Stimulated activated naive CD8-positive, alpha-beta T cell treated with anti-CD3 and anti-CD28 coated beads, Interleukin-15, Interleukin-2, amounts not matched to agents 100 ng/mL and 50 ng/mL, for 24 hours (primary cell): ENCODE data around the gene YY1.

ENCODE experiments used
- H3K27ac Mint-ChIP-seq: one replicate; pipeline ENCODE4 v1.8.0; 2021; ENCODE audit warnings: mild to moderate bottlenecking, mixed read lengths
- H3K27me3 Mint-ChIP-seq: one replicate; pipeline ENCODE4 v1.8.0; 2021; ENCODE audit warnings: mixed read lengths
- H3K36me3 Mint-ChIP-seq: one replicate; pipeline ENCODE4 v1.8.0; 2021; ENCODE audit warnings: low read depth, mixed read lengths
- H3K4me1 Mint-ChIP-seq: one replicate; pipeline ENCODE4 v1.8.0; 2021; ENCODE audit warnings: low read depth, mixed read lengths
- H3K4me3 Mint-ChIP-seq: one replicate; pipeline ENCODE4 v1.8.0; 2021; ENCODE audit warnings: mild to moderate bottlenecking, mixed read lengths
- H3K9me3 Mint-ChIP-seq: one replicate; pipeline ENCODE4 v1.8.0; 2021; ENCODE audit warnings: mixed read lengths

YY1 gene

GRCh38 chr14:100252684-100253083, 13.7 kb downstream of the YY1 start:
- Mint-ChIP-seq H3K4me3 (no peak overlapping the region), H3K36me3 (peaks cover 35% of the 10 kb centered on the region), H3K27ac (no peak overlapping the region), H3K4me1 (peaks cover 71% of the 10 kb centered on the region), H3K9me3 (no peaks in the 10 kb centered on the region), H3K27me3 (no peaks in the 10 kb centered on the region)

DNA sequence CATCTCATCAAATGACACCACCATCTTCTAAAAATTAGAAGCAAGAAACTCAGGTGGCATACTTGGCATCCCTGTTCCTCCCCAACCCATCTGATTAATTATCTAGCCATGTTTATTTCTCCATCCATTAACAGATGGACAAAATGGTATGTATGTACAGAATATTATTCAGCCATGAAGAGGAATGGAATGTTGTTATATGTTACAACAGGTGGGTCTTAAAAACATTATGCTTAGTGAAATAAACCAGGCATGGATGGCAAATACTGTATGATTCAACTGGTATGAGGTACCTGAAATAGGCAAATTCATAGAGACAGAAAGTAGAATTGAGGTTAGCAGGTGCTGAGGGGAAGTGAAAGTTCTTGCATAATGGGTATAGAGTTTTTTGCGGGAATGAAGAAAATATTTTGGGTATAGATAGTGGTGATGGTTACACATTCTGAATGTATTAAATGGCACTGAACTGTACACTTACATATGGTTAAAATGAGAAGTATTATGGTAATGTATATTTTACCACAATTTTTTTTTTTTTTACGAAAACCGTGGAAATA, 17.5 kb downstream of the YY1 start:
- Mint-ChIP-seq H3K36me3 (peaks cover 30% of the 10 kb centered on the region), H3K27me3 (no peaks in the 10 kb centered on the region), H3K27ac (peak overlapping the region; percentile 46), H3K9me3 (no peaks in the 10 kb centered on the region), H3K4me3 (peak overlapping the region; percentile 14), H3K4me1 (peaks cover 83% of the 10 kb centered on the region)

GRCh38 chr14:100261621-100262020, 22.7 kb downstream of the YY1 start:
- H3K4me3 Mint-ChIP-seq: peak overlapping the region; percentile 10
- peaks cover 93% of the 10 kb centered on the region for H3K4me1 Mint-ChIP-seq
- H3K27ac Mint-ChIP-seq: peak overlapping the region; percentile 61
- peaks cover 60% of the 10 kb centered on the region for H3K36me3 Mint-ChIP-seq
- H3K9me3 Mint-ChIP-seq: no peaks in the 10 kb centered on the region
- H3K27me3 Mint-ChIP-seq: no peaks in the 10 kb centered on the region

- Mint-ChIP-seq H3K36me3 (peaks cover 57% of the 10 kb centered on the region), H3K27ac (no peak overlapping the region), H3K4me3 (no peak overlapping the region)
These were observed 23.6 kb downstream of the YY1 start for GRCh38 chr14:100262545-100262944.

GRCh38 chr14:100263141-100263540, 24.2 kb downstream of the YY1 start:
- Mint-ChIP-seq H3K27ac (no peak overlapping the region), H3K36me3 (peaks cover 57% of the 10 kb centered on the region), H3K4me1 (peaks cover 91% of the 10 kb centered on the region)

More at GRCh38 chr14:100262545-100262944, 23.6 kb downstream of the YY1 start:
- Mint-ChIP-seq H3K9me3 (no peaks in the 10 kb centered on the region), H3K27me3 (no peaks in the 10 kb centered on the region), H3K4me1 (peaks cover 91% of the 10 kb centered on the region)

GRCh38 chr14:100267990-100268389, 29.0 kb downstream of the YY1 start:
- H3K4me1 Mint-ChIP-seq: peaks cover 70% of the 10 kb centered on the region
- H3K36me3 Mint-ChIP-seq: peaks cover 44% of the 10 kb centered on the region

More at GRCh38 chr14:100263141-100263540, 24.2 kb downstream of the YY1 start:
- H3K9me3 Mint-ChIP-seq: no peaks in the 10 kb centered on the region
- no peak overlapping the region for H3K4me3 Mint-ChIP-seq
- H3K27me3 Mint-ChIP-seq: no peaks in the 10 kb centered on the region

GRCh38 chr14:100268591-100269207, 29.8 kb downstream of the YY1 start:
- H3K4me1 Mint-ChIP-seq: peaks cover 67% of the 10 kb centered on the region
- H3K27me3 Mint-ChIP-seq: no peaks in the 10 kb centered on the region
- no peak overlapping the region for H3K4me3 Mint-ChIP-seq
- H3K27ac Mint-ChIP-seq: no peak overlapping the region
- H3K36me3 Mint-ChIP-seq: peaks cover 37% of the 10 kb centered on the region
- H3K9me3 Mint-ChIP-seq: no peaks in the 10 kb centered on the region

More at GRCh38 chr14:100267990-100268389, 29.0 kb downstream of the YY1 start:
- no peaks in the 10 kb centered on the region for H3K9me3 Mint-ChIP-seq
- H3K27ac Mint-ChIP-seq: no peak overlapping the region
- no peak overlapping the region for H3K4me3 Mint-ChIP-seq
- H3K27me3 Mint-ChIP-seq: no peaks in the 10 kb centered on the region

- Mint-ChIP-seq H3K4me1 (peaks cover 62% of the 10 kb centered on the region), H3K4me3 (no peak overlapping the region), H3K27me3 (no peaks in the 10 kb centered on the region), H3K27ac (no peak overlapping the region), H3K36me3 (peaks cover 35% of the 10 kb centered on the region), H3K9me3 (no peaks in the 10 kb centered on the region)
These were observed 32.4 kb downstream of the YY1 start for GRCh38 chr14:100271247-100271939.

GRCh38 chr14:100274250-100274649, 35.3 kb downstream of the YY1 start:
- peaks cover 59% of the 10 kb centered on the region for H3K4me1 Mint-ChIP-seq

DNA sequence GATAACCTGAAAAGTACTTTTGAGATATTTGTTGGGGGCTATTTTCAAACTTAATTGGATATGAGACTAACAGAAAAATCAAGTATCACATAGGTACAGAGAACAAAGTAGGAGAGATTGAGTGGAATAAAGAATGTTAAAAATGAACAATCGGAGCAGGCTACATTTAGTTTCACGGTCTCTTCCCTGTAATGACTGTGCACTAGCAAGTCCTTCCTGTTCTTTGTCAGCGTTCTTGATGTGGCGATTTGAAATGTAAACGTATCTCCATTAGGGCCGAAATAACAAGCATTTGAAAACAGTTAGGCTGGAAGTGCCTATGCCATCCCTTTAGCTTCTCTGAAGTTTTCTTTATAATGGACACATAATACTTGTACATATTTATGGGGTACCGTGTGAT, 36.3 kb downstream of the YY1 start:
- Mint-ChIP-seq H3K27ac (peak overlapping the region; percentile 56), H3K4me1 (peaks cover 65% of the 10 kb centered on the region), H3K36me3 (peaks cover 39% of the 10 kb centered on the region), H3K27me3 (no peaks in the 10 kb centered on the region), H3K4me3 (no peak overlapping the region), H3K9me3 (no peaks in the 10 kb centered on the region)

More at GRCh38 chr14:100274250-100274649, 35.3 kb downstream of the YY1 start:
- H3K9me3 Mint-ChIP-seq: no peaks in the 10 kb centered on the region
- peaks cover 35% of the 10 kb centered on the region for H3K36me3 Mint-ChIP-seq
- no peaks in the 10 kb centered on the region for H3K27me3 Mint-ChIP-seq
- H3K27ac Mint-ChIP-seq: peak overlapping the region; percentile 23
- H3K4me3 Mint-ChIP-seq: no peak overlapping the region

DNA sequence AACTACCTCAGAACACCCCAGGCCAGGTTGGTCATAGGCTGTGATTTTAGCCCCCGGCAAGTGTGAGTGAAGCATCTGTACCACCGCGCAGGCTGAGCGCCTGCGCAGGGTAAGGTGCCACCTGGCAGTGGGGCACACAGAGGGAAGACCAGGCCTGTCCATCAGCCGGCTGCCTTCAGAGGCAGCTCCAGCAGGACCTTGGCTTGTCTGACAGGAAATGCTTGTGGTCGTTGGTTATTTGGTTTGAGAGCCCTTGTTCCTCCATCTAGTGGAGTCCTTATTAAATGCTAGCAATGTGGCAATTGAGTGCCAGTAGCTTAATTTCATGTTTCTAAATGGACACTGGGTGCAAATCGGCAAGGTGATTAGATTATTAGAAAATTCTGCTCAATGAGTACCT, 39.8 kb downstream of the YY1 start:
- no peak overlapping the region for H3K4me3 Mint-ChIP-seq
- H3K36me3 Mint-ChIP-seq: peaks cover 42% of the 10 kb centered on the region
- peak overlapping the region; percentile 39 for H3K27ac Mint-ChIP-seq
- peaks cover 57% of the 10 kb centered on the region for H3K4me1 Mint-ChIP-seq
- H3K9me3 Mint-ChIP-seq: no peaks in the 10 kb centered on the region
- no peaks in the 10 kb centered on the region for H3K27me3 Mint-ChIP-seq

DNA sequence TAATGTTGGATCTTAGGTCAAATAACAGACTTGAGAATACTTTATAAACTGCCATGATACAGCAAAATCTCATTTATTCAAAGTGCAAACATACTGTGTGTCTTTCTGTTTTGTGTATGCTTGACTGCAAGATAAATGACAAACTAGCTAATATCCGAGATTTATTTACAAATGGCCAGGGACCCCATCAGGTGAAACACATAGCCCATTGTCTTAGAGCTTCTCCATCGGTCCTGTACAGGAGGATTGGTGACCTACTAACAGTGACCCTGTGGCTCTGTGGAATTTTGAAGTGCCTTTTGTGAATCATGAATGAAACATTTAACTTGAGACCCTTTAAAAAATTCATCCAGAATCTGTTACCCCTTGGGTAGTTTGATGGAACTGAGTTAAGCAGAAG, 40.2 kb downstream of the YY1 start:
- no peaks in the 10 kb centered on the region for H3K27me3 Mint-ChIP-seq
- no peak overlapping the region for H3K4me3 Mint-ChIP-seq
- peaks cover 41% of the 10 kb centered on the region for H3K36me3 Mint-ChIP-seq
- peaks cover 55% of the 10 kb centered on the region for H3K4me1 Mint-ChIP-seq
- peak overlapping the region; percentile 39 for H3K27ac Mint-ChIP-seq
- H3K9me3 Mint-ChIP-seq: no peaks in the 10 kb centered on the region

GRCh38 chr14:100279563-100279962, 40.6 kb downstream of the YY1 start:
- Mint-ChIP-seq H3K36me3 (peaks cover 38% of the 10 kb centered on the region), H3K27ac (peak overlapping the region; percentile 74), H3K9me3 (no peaks in the 10 kb centered on the region), H3K27me3 (no peaks in the 10 kb centered on the region), H3K4me1 (peaks cover 51% of the 10 kb centered on the region), H3K4me3 (no peak overlapping the region)

DNA sequence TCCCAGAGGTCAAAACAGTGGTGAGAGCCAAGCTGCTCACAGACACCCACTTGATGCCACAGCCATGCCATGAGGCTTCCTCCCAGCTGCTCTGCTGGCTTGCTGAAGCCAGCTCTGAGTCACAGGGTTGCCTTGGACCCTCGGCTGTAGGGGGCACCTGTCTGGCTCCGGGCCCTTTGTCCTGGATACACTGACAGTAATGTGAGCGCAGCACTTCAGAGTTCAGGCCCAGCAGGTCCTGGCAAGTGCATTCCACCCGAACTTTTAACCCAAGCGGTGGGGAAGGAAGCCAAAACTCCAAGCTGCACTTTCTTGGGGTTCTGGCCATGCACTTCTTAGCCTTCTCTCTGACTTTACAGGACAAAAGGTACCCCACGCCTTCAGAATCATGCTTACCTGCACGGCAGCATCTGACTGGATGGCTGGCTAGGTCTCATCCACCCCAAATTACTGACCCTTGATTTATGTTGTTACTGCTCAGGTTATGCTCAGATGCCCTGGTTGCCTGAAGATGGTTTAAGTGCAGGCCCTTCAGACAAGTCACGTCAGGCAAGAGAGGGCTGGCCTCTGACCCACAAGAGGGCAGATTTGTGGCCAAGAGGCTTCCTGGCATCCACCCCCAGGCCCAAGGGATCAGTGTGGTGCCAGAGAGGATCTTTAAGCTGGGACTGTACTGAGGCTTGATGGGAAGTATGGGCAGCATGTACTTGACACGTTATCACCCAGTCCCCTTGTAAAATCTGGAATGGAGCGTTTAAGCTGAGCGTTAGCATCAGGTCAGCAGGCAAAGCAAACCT, 42.5 kb downstream of the YY1 start:
- no peaks in the 10 kb centered on the region for H3K27me3 Mint-ChIP-seq
- no peak overlapping the region for H3K4me3 Mint-ChIP-seq
- H3K9me3 Mint-ChIP-seq: no peaks in the 10 kb centered on the region
- H3K27ac Mint-ChIP-seq: peak overlapping the region; percentile 15
- peaks cover 41% of the 10 kb centered on the region for H3K4me1 Mint-ChIP-seq
- peaks cover 22% of the 10 kb centered on the region for H3K36me3 Mint-ChIP-seq

DNA sequence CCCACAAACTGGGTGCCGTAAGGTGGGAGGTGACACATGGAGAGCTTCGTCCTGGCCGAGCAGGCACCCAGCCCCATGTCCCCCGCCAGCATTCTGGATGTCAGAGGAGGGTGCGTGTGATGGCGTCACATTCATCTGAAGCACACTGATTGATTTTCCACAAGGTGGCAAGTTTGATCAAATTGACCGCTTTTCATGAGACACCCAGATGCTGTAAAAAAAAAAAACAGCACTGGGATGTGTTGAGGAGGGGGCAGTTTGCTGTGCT, 43.1 kb downstream of the YY1 start:
- no peak overlapping the region for H3K27ac Mint-ChIP-seq
- H3K27me3 Mint-ChIP-seq: no peaks in the 10 kb centered on the region

More for the DNA sequence above, 43.1 kb downstream of the YY1 start:
- H3K4me1 Mint-ChIP-seq: peaks cover 40% of the 10 kb centered on the region
- no peak overlapping the region for H3K4me3 Mint-ChIP-seq
- H3K9me3 Mint-ChIP-seq: no peaks in the 10 kb centered on the region
- H3K36me3 Mint-ChIP-seq: peaks cover 16% of the 10 kb centered on the region
